ENCODE measurements around the gene SVIL.

GRCh38 chr10:29591651-29591968 lies 43.2 kb downstream of the SVIL start:
- TF ChIP-seq POLR2A (IDR thresholded peaks at IDR 0.05; ENCODE audit: low read length) (no peak), GATA1 (IDR thresholded peaks at IDR 0.05; ENCODE audit: low read depth, low read length) (no peak)

Data from erythroblast (primary cell).